Progenitor cell of endocrine pancreas (in vitro differentiated cells): ENCODE results near the gene TMEM139. TPM values are rescaled to one million over a fixed set of nuclear protein-coding genes. Genes with fewer than 3 reads are reported as not detected.

Experiments used
- DNase-seq: peaks from one replicate; pipeline ENCODE4 v3.0.0; 2021; ENCODE audit warnings: low spot score; ENCODE audit not compliant: unreplicated experiment
- H3K27ac Mint-ChIP-seq: 2 replicates; pipeline ENCODE4 v1.8.0; 2021; ENCODE audit warnings: mild to moderate bottlenecking, moderate library complexity, mixed read lengths
- H3K27me3 Mint-ChIP-seq: 2 replicates; pipeline ENCODE4 v1.8.0; 2021; ENCODE audit warnings: mixed read lengths
- H3K36me3 Mint-ChIP-seq: 2 replicates; pipeline ENCODE4 v1.8.0; 2022; ENCODE audit warnings: mixed read lengths; ENCODE audit not compliant: insufficient read depth
- H3K4me1 Mint-ChIP-seq: 2 replicates; pipeline ENCODE4 v1.8.0; 2021; ENCODE audit warnings: low read depth, mixed read lengths
- H3K4me3 Mint-ChIP-seq: 2 replicates; pipeline ENCODE4 v1.8.0; 2021; ENCODE audit warnings: low read depth, mild to moderate bottlenecking, moderate library complexity, mixed read lengths
- H3K9me3 Mint-ChIP-seq: 2 replicates; pipeline ENCODE4 v1.8.0; 2021; ENCODE audit warnings: low read depth, mixed read lengths
- CTCF ChIP-seq: fragments of 200-600 bp; sonication (generic); IDR thresholded peaks from one replicate; pipeline ENCODE4 v1.5.0; 2021; ENCODE audit warnings: antibody characterized with exemption, mild to moderate bottlenecking; ENCODE audit not compliant: unreplicated experiment
- total RNA-seq: library from RNA; stranded (reverse); gene quantifications from 2 replicates; pipeline ENCODE4 v1.2.1, GENCODE V29; 2021

Gene TMEM139
- total RNA-seq, 1 donor from 2014 or later = 4.7 TPM

- Mint-ChIP-seq H3K27ac (peak overlapping the region; percentile 89), H3K9me3 (no peaks in the 10 kb centered on the region), H3K4me1 (peaks cover 32% of the 10 kb centered on the region), H3K4me3 (no peak overlapping the region), H3K27me3 (no peaks in the 10 kb centered on the region), H3K36me3 (no peaks in the 10 kb centered on the region)
- DNase-seq = no peak
- no peak for TF ChIP-seq CTCF
Observed at GRCh38 chr7:143280160-143280559, 4.6 kb upstream of the TMEM139 start.

GRCh38 chr7:143280566-143280965 is 4.2 kb upstream of the TMEM139 start:
- peaks cover 34% of the 10 kb centered on the region for H3K4me1 Mint-ChIP-seq
- DNase-seq = no peak
- H3K9me3 Mint-ChIP-seq = no peaks in the 10 kb centered on the region
- TF ChIP-seq CTCF = no peak
- no peaks in the 10 kb centered on the region for H3K36me3 Mint-ChIP-seq
- H3K27ac Mint-ChIP-seq = peak overlapping the region; percentile 89
- no peaks in the 10 kb centered on the region for H3K27me3 Mint-ChIP-seq
- no peak overlapping the region for H3K4me3 Mint-ChIP-seq

GRCh38 chr7:143281529-143281928 is 3.2 kb upstream of the TMEM139 start:
- no peaks in the 10 kb centered on the region for H3K27me3 Mint-ChIP-seq
- H3K9me3 Mint-ChIP-seq = no peaks in the 10 kb centered on the region
- TF ChIP-seq CTCF = no peak
- H3K4me1 Mint-ChIP-seq = peaks cover 35% of the 10 kb centered on the region
- no peaks in the 10 kb centered on the region for H3K36me3 Mint-ChIP-seq
- no peak for DNase-seq
- no peak overlapping the region for H3K27ac Mint-ChIP-seq
- H3K4me3 Mint-ChIP-seq = no peak overlapping the region

GRCh38 chr7:143282124-143282523 is 2.6 kb upstream of the TMEM139 start:
- peaks cover 3% of the 10 kb centered on the region for H3K36me3 Mint-ChIP-seq
- no peak overlapping the region for H3K4me3 Mint-ChIP-seq
- H3K9me3 Mint-ChIP-seq = peaks cover 4% of the 10 kb centered on the region
- H3K27me3 Mint-ChIP-seq = no peaks in the 10 kb centered on the region
- H3K27ac Mint-ChIP-seq = no peak overlapping the region
- no peak for DNase-seq
- TF ChIP-seq CTCF = no peak
- H3K4me1 Mint-ChIP-seq = peaks cover 35% of the 10 kb centered on the region

- no peak overlapping the region for H3K4me3 Mint-ChIP-seq
- TF ChIP-seq CTCF = no peak
- H3K4me1 Mint-ChIP-seq = peaks cover 35% of the 10 kb centered on the region
- no peaks in the 10 kb centered on the region for H3K27me3 Mint-ChIP-seq
- H3K27ac Mint-ChIP-seq = no peak overlapping the region
- DNase-seq = no peak
- H3K9me3 Mint-ChIP-seq = peaks cover 8% of the 10 kb centered on the region
- peaks cover 7% of the 10 kb centered on the region for H3K36me3 Mint-ChIP-seq
Observed at GRCh38 chr7:143283381-143283780, 1.4 kb upstream of the TMEM139 start.
